WTC11 (cell line): Measurements from ENCODE around the gene PHC3.

Source experiments
- CREB1 ChIP-seq: sonication (generic); formaldehyde crosslinking; IDR thresholded peaks from 2 replicates; pipeline ENCODE4 v1.8.0; 2023; ENCODE audit warnings: mild to moderate bottlenecking, missing genetic modification reagents
- EMX1 ChIP-seq: fragments of 250-450 bp; sonication (Bioruptor Pico); IDR thresholded peaks from 2 replicates; pipeline ENCODE4 v1.8.0; 2021; ENCODE audit warnings: mild to moderate bottlenecking
- FOXK1 ChIP-seq: sonication (generic); formaldehyde crosslinking; IDR thresholded peaks from 2 replicates; pipeline ENCODE4 v1.8.0; 2022; ENCODE audit warnings: mild to moderate bottlenecking, moderate library complexity, missing genetic modification reagents
- MXD4 ChIP-seq: fragments of 250-450 bp; sonication (Bioruptor Pico); IDR thresholded peaks from 2 replicates; pipeline ENCODE4 v1.8.0; 2021; ENCODE audit warnings: mild to moderate bottlenecking, moderate library complexity, borderline replicate concordance
- SP1 ChIP-seq: sonication (generic); formaldehyde crosslinking; conservative IDR thresholded peaks from 2 replicates; pipeline ENCODE4 v1.8.1; 2022; ENCODE audit warnings: missing genetic modification reagents
- TEAD4 ChIP-seq: sonication (generic); formaldehyde crosslinking; IDR thresholded peaks from 2 replicates; pipeline ENCODE4 v1.8.0; 2022; ENCODE audit warnings: mild to moderate bottlenecking, missing genetic modification reagents
- TF ChIP-seq, protein P1 (sequence below): fragments of 200-600 bp; IDR thresholded peaks from 2 replicates; pipeline ENCODE4 v1.8.0; 2022; ENCODE audit warnings: antibody characterized with exemption
- TF ChIP-seq, protein P2 (sequence below): sonication (generic); formaldehyde crosslinking; IDR thresholded peaks from 2 replicates; pipeline ENCODE4 v1.8.0; 2022; ENCODE audit warnings: missing genetic modification reagents
- TF ChIP-seq, protein P3 (sequence below): fragments of 250-450 bp; sonication (Bioruptor Pico); IDR thresholded peaks from 2 replicates; pipeline ENCODE4 v1.8.0; 2021; ENCODE audit warnings: mild to moderate bottlenecking
- TF ChIP-seq, protein P4 (sequence below): sonication (generic); formaldehyde crosslinking; conservative IDR thresholded peaks from 2 replicates; pipeline ENCODE4 v1.8.1; 2023; ENCODE audit warnings: mild to moderate bottlenecking, low read depth, missing genetic modification reagents, moderate library complexity

DNA sequence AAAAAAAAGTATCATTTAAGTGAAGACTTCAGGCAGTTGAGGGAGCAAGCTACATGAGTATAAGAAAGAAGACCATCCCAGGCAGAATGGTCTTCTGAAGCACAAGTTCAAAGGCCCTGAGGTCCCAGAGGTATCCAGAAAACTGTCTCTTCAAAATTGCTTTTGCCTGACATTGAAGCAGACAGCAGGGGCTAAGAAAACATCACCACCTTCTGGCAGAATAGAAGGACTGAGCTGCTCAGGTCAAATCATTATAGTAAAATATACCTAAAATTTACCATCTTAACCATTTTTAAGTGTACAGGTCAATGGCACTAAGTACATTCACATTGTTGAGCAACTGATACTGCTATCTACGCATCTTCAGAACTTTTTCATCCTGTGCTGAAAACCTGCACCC is 127.3 kb downstream of the PHC3 start:
- TF ChIP-seq, protein P1, sequence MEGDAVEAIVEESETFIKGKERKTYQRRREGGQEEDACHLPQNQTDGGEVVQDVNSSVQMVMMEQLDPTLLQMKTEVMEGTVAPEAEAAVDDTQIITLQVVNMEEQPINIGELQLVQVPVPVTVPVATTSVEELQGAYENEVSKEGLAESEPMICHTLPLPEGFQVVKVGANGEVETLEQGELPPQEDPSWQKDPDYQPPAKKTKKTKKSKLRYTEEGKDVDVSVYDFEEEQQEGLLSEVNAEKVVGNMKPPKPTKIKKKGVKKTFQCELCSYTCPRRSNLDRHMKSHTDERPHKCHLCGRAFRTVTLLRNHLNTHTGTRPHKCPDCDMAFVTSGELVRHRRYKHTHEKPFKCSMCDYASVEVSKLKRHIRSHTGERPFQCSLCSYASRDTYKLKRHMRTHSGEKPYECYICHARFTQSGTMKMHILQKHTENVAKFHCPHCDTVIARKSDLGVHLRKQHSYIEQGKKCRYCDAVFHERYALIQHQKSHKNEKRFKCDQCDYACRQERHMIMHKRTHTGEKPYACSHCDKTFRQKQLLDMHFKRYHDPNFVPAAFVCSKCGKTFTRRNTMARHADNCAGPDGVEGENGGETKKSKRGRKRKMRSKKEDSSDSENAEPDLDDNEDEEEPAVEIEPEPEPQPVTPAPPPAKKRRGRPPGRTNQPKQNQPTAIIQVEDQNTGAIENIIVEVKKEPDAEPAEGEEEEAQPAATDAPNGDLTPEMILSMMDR = no peak
- TF ChIP-seq TEAD4 (no peak), EMX1 (CRISPR knock-in tag) (no peak), CREB1 (CRISPR knock-in tag) (no peak), SP1 (no peak), MXD4 (CRISPR knock-in tag) (no peak), FOXK1 (CRISPR knock-in tag) (no peak)
- TF ChIP-seq, protein P2, sequence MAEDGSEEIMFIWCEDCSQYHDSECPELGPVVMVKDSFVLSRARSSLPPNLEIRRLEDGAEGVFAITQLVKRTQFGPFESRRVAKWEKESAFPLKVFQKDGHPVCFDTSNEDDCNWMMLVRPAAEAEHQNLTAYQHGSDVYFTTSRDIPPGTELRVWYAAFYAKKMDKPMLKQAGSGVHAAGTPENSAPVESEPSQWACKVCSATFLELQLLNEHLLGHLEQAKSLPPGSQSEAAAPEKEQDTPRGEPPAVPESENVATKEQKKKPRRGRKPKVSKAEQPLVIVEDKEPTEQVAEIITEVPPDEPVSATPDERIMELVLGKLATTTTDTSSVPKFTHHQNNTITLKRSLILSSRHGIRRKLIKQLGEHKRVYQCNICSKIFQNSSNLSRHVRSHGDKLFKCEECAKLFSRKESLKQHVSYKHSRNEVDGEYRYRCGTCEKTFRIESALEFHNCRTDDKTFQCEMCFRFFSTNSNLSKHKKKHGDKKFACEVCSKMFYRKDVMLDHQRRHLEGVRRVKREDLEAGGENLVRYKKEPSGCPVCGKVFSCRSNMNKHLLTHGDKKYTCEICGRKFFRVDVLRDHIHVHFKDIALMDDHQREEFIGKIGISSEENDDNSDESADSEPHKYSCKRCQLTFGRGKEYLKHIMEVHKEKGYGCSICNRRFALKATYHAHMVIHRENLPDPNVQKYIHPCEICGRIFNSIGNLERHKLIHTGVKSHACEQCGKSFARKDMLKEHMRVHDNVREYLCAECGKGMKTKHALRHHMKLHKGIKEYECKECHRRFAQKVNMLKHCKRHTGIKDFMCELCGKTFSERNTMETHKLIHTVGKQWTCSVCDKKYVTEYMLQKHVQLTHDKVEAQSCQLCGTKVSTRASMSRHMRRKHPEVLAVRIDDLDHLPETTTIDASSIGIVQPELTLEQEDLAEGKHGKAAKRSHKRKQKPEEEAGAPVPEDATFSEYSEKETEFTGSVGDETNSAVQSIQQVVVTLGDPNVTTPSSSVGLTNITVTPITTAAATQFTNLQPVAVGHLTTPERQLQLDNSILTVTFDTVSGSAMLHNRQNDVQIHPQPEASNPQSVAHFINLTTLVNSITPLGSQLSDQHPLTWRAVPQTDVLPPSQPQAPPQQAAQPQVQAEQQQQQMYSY (CRISPR knock-in tag) = no peak
- TF ChIP-seq, protein P3, sequence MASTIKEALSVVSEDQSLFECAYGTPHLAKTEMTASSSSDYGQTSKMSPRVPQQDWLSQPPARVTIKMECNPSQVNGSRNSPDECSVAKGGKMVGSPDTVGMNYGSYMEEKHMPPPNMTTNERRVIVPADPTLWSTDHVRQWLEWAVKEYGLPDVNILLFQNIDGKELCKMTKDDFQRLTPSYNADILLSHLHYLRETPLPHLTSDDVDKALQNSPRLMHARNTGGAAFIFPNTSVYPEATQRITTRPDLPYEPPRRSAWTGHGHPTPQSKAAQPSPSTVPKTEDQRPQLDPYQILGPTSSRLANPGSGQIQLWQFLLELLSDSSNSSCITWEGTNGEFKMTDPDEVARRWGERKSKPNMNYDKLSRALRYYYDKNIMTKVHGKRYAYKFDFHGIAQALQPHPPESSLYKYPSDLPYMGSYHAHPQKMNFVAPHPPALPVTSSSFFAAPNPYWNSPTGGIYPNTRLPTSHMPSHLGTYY (CRISPR knock-in tag) = no peak
- TF ChIP-seq, protein P4, sequence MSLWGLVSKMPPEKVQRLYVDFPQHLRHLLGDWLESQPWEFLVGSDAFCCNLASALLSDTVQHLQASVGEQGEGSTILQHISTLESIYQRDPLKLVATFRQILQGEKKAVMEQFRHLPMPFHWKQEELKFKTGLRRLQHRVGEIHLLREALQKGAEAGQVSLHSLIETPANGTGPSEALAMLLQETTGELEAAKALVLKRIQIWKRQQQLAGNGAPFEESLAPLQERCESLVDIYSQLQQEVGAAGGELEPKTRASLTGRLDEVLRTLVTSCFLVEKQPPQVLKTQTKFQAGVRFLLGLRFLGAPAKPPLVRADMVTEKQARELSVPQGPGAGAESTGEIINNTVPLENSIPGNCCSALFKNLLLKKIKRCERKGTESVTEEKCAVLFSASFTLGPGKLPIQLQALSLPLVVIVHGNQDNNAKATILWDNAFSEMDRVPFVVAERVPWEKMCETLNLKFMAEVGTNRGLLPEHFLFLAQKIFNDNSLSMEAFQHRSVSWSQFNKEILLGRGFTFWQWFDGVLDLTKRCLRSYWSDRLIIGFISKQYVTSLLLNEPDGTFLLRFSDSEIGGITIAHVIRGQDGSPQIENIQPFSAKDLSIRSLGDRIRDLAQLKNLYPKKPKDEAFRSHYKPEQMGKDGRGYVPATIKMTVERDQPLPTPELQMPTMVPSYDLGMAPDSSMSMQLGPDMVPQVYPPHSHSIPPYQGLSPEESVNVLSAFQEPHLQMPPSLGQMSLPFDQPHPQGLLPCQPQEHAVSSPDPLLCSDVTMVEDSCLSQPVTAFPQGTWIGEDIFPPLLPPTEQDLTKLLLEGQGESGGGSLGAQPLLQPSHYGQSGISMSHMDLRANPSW (CRISPR knock-in tag) = no peak
